Epithelial cell of proximal tubule (primary cell): Measurements from ENCODE around the gene OSBPL1A. TPM values are rescaled to one million over a fixed set of nuclear protein-coding genes. Genes with fewer than 3 reads are reported as not detected.

Source experiments
- DNase-seq: peaks from one replicate; pipeline ENCODE4 v3.0.0-alpha.2; 2011; ENCODE audit warnings: low read depth
- H3K4me3 ChIP-seq: 2 replicates; pipeline ENCODE4 v1.5.1; 2011; ENCODE audit warnings: low read depth, mild to moderate bottlenecking, low read length
- total RNA-seq: library from RNA; depleted of rRNA; stranded (reverse); fragments of >200 nt; gene quantifications from 2 replicates; pipeline ENCODE4 v1.2.3, GENCODE V29; 2015
- TF ChIP-seq, protein P1 (sequence below): conservative IDR thresholded peaks from 2 replicates; pipeline ENCODE4 v1.5.1; 2012; ENCODE audit warnings: low read depth, mild to moderate bottlenecking, low read length

Gene OSBPL1A
- total RNA-seq, 1 donor from 2014 or later: 24.7 TPM

DNA sequence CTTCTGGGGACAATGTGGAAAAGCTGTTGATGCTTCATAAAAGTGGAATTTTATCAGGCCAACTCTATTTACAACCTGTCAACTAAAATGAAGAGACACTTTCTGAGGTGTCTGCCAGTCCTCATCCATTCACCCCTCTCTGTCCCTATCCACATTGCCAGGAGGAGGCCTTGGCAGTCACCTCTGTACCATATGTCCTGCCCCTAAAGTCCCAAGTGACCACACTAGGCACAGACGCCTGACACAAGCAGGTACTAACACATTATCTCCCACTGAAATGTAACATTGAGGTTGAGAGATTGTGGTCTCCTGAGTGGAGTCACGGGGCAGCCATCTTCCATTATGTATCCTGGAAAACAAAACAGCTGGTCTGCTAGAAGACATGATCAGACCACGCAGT, 71.4 kb downstream of the OSBPL1A start:
- no peak overlapping the region for H3K4me3 ChIP-seq
- DNase-seq: no peak
- TF ChIP-seq, protein P1, sequence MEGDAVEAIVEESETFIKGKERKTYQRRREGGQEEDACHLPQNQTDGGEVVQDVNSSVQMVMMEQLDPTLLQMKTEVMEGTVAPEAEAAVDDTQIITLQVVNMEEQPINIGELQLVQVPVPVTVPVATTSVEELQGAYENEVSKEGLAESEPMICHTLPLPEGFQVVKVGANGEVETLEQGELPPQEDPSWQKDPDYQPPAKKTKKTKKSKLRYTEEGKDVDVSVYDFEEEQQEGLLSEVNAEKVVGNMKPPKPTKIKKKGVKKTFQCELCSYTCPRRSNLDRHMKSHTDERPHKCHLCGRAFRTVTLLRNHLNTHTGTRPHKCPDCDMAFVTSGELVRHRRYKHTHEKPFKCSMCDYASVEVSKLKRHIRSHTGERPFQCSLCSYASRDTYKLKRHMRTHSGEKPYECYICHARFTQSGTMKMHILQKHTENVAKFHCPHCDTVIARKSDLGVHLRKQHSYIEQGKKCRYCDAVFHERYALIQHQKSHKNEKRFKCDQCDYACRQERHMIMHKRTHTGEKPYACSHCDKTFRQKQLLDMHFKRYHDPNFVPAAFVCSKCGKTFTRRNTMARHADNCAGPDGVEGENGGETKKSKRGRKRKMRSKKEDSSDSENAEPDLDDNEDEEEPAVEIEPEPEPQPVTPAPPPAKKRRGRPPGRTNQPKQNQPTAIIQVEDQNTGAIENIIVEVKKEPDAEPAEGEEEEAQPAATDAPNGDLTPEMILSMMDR: no peak

DNA sequence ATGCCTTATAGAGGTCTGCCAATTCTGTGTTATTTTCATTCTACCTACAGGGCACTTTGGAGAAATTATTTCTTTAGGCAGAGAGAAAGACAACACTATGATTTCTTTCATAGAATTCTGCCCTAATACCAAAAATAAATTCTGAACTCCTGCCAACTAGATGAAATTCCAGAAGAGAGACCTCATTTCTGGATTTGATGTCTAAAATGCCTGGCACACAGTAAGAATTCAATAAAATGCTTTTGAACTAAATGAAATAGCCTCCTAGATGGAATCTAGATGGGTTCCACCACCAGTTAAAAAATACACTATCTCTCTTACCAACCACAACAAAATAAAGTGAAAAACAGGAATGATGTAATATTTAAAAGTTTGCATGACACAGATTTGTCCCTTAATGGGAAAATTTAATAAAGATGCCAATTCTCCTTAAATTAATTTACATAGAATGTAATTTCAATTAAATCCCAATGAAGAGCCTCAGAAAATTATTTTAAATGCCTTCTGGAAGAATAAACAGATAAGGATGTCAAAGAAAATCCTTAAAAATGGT, 75.0 kb downstream of the OSBPL1A start:
- no peak overlapping the region for H3K4me3 ChIP-seq
- TF ChIP-seq, protein P1: no peak
- DNase-seq: no peak

DNA sequence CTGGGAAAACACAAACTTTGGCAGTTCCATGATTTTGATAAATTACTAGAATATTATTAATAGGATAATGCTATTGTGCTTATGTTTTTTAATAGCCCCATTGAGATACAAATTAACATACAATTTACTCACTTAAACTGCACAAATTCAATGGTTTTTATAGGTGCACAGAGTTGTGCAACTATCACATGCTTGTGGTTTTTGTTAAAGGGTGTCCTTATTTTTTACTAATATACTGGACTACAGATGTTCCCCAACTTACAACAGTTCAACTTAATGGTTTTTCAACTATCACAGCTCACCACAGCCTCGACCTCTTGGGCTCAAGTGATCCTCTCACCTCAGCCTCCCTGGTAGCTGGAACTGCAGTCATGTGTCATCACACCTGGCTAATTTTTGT, 76.6 kb downstream of the OSBPL1A start:
- TF ChIP-seq, protein P1: no peak
- no peak for DNase-seq
- H3K4me3 ChIP-seq: no peak overlapping the region

DNA sequence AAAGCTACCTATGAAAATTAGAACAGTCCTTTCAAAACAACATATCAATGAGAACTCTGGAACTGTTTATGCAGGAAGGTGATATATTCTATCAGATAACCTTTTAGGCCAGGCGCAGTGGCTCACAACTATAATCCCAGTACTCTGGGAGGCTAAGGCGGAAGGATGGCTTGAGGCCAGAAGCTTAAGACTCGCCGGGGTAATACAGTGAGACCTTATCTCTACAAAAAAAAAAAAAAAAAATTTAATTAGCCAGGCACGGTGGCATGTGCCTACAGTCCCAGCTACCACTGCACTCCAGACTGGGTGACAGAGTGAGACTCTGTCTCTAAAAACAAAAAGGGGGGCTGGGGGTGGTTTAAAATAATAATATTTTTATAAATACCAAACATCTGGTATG, 77.9 kb downstream of the OSBPL1A start:
- TF ChIP-seq, protein P1: no peak
- DNase-seq: no peak
- no peak overlapping the region for H3K4me3 ChIP-seq

DNA sequence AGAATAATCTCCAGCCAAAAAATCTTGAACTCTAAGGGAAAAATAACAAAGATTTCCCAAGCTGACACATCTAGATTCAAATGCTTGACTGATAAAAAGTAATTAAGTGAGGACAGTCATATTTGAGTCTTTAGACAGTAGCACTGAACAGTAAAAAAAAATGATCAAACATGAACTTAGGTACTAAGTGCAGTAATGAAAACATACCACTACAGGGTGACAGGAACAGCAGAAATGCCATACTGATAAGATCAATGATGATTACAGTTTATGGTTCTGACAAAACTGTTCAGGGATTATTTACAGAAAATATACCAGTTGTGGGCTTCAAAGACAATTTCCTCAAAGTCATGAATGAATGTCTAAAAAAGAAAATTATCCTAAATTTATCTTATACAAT, 80.3 kb downstream of the OSBPL1A start:
- H3K4me3 ChIP-seq: no peak overlapping the region
- TF ChIP-seq, protein P1: no peak
- DNase-seq: no peak

DNA sequence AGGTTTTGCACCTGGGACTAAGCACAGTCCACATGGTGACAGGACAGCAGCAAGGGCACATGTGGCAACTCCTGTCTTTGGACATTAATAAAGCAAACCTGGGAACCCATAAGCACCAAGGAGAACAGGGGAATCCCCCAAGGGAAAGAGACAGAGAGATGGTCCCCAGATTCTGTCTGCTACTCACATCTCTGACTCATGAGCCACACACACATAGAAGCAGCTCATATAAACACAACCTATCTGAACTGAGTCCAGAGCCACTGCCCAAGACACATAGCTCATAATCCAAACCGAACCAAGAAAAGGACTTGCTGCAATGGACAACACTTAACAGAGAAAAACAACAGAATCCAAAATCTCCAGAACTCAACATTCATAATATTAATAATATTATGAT, 82.5 kb downstream of the OSBPL1A start:
- H3K4me3 ChIP-seq: no peak overlapping the region
- TF ChIP-seq, protein P1: no peak
- no peak for DNase-seq

DNA sequence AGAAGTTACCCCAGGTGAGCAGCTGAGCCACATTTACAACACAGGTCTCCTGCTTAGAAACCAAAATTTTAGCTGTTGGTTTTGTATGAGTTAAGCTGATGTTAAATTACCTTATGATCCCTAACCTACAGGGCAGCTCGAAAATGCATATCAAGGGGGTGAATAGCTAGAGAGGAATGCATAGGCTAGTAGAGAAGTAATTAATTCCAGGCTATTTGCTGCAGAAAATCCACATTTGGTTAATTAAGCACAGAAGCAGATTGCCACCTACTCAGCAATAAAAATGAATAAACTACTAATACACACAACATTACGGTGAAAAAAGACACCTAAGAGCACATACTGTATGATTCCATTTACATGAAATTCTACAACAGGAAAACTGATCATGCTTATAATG, 91.4 kb downstream of the OSBPL1A start:
- H3K4me3 ChIP-seq: no peak overlapping the region
- no peak for DNase-seq
- TF ChIP-seq, protein P1: no peak
